Activated CD4-positive, alpha-beta T cell treated with anti-CD3 and anti-CD28 coated beads, Interleukin-2, amount 50 U/mL, for 16 hours (primary cell): ENCODE results near the gene SVBP.
A peak's percentile ranks its signal among the peaks of the same experiment; 100 is the strongest.

Source experiments
- DNase-seq: peaks from one replicate; pipeline ENCODE4 v3.0.0-alpha.2; 2020

Gene SVBP

GRCh38 chr1:42797979-42798378, 19.2 kb downstream of the SVBP start:
- no peak for DNase-seq

DNA sequence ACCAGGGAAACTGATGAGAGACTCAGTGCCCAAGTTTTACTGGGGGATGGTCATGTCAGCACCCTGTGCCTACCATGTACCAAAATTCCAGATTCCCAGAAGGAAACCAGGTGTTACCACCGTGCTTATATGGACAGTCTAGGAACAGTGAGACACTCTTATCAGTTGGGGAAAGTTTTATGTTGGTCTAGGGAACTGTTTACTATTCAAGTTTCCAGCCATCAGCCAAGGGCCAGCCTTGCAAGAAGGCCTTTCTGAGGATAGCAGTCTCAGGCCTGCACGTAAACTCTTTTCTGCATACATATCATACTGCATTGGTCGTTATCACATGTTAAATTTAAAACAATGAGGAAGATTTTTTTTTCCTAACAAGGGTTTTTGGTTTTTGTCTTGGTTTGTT, 19.8 kb downstream of the SVBP start:
- no peak for DNase-seq

DNA sequence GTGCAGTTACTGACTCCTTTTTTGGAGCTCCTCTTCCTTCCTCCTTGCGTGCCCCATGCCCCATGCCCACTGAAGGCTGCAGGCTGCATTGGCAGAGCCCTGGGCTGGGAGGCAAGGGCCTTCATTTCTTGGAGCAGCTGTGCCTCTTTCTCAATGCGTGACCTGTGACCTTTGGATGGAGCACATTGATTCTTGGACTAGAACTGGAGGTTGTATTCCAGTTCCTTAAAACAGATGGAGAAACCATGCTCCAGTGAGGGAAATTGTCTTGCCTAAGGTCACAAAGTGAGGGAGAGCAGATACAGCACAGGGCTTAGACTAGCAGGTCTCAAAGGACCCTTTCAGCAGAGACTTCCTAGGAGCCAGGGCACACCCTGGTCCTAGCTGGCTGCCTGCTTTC, 23.4 kb downstream of the SVBP start:
- DNase-seq, result no peak

DNA sequence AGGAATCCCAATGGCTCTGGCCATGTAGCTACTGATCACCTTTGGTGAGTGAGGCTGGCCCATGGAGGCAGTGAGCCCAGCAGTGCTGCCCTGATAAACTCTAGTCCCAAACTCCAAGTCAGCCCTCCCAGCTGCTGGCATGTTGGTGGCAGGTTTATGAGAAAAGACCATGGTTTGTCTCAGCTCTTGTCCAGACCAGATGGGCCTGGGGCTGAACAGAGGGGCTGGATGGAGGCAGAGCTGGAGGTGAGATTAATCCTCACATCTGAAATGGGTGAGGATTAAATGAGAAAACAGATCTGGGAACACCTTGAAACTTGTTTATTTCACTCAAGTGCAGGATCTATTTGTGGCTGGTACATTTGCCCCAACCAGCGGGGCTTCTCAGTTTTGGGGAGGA, 29.2 kb downstream of the SVBP start:
- DNase-seq, result no peak

DNA sequence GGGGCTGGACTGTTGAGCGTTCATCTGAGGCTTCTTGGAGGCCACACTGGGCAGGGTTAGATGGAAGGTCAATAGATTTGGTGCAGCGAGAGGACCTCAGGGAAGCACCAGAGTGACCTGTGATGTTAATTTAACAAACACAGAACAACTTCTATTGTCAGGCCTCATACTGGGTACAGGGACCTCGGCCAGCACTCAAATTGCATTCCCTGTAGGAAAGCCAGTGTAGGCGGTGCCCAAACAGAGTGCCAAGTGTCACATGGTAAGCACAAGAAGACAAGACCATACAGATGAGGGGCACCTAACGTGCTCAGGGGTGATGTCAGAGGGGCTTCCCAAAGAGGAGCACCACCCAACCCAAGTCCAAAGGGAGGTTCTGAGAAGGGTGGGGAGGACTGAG, 31.1 kb downstream of the SVBP start:
- no peak for DNase-seq

- peak; percentile 33 for DNase-seq
Measured at GRCh38 chr1:42784946-42785693, 32.1 kb downstream of the SVBP start, which contains the start of gene TMEM269. TMEM269 (plus strand) TSS chr1:42784991; CDS start chr1:42789894, 4,903 bp downstream.

GRCh38 chr1:42784547-42784945, 32.7 kb downstream of the SVBP start:
- no peak for DNase-seq

- no peak for DNase-seq
Measured at GRCh38 chr1:42783092-42783491, 34.1 kb downstream of the SVBP start.

DNA sequence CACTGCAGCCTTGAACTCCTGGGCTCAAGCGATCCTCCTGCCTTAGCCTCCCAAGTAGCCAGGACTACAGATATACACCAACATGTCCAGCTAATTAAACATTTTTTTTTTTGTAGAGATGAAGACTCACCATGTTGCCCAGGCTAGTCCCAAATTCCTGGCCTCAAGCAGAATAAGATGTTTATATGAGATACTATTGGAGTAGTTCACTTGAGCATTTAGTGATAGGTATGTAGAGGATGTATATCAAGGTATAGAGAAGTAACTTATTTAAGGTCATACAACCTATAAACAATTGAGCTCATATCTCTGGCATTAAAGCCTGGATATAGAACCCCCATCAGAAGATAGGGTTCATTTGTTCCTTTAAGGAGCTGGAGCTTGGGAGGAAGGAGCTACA, 37.0 kb downstream of the SVBP start:
- no peak for DNase-seq

GRCh38 chr1:42779725-42780124, 37.5 kb downstream of the SVBP start:
- DNase-seq, result peak; percentile 24

DNA sequence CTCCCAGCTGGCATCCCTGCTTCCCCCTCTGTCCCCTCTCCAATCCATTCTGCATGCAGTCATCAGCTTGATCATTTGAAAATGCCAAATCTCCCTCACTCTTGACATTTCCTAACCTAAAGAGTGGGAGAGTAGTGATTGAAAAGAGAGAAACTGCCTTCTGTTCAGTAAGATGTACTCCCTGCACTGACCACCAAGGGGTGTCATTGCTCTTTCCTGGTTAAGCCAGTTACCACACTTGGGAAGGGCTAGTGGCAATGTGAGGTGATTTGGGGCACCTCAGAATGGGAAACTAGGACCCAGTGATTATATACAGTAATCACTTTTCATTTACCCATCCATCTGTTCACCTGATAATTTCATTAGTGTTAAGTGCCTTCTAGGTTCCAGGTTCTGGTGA, 39.3 kb downstream of the SVBP start:
- DNase-seq, result peak; percentile 29

DNA sequence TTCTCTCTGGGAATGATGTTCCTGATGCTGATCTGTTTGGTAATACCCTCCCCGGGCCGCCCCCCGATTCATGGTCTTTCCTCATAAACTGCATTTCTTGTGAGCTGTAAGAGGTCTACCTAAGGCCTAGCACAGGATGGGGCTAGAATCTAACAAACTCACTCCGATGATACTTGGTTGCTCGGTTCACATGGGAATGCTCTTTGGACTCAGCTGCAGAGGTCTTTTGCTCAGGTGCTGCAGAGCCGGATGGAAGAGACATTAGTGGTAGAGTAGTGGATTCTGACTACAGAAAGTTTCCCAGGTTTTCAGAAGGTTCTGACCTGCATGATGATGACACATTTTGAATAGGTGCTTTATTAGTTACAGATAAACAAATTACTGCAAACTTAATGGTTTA, 40.7 kb downstream of the SVBP start:
- no peak for DNase-seq

DNA sequence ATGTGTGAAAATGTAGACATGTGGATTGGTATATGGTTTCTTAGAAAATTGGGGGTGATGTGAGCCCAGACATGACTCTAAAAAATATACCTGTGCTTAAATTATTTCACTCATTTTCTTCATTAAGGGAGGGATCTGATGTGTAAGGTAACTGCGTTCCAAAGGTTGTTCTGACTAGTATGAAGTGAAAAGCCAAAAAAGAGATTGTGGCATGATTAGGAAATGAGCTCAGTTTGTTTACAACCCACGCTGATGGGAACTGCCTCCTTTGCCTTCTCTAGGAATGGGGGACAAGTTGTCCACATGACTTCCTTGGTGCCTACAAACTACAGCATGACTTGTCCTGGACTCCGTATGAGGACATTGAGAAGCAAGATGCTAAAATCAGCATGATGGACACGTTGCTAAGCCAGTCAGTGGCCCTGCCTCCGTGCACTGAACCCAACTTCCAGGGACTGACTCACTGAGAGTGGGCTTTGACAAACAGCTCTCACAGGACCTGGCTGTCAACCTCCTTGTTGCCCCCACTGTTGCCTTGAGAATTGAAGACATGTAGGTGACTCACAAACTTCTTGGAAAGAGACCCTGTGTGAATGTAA, 42.2 kb downstream of the SVBP start:
- no peak for DNase-seq

GRCh38 chr1:42773420-42773819, 43.8 kb downstream of the SVBP start:
- peak; percentile 11 for DNase-seq

GRCh38 chr1:42769811-42770210, 47.4 kb downstream of the SVBP start:
- no peak for DNase-seq

DNA sequence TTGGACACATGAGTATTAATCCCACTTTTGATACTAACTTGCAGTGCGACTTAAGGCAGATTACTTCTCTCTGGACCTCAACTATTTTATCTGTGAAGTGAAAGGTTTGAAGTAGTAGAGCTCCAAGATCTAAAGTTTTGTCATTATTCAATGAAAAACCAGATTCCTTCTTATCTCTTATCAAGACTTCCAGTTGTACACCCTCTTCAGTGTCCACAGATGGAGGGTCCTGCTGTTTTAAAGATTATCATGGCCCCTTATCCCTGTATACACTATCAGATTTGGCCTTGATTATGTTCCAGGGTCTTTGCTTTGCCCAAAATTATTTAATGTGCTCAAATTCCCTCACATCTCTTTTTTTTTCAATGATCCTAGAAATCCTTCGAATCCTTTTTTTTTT, 49.0 kb downstream of the SVBP start:
- no peak for DNase-seq

DNA sequence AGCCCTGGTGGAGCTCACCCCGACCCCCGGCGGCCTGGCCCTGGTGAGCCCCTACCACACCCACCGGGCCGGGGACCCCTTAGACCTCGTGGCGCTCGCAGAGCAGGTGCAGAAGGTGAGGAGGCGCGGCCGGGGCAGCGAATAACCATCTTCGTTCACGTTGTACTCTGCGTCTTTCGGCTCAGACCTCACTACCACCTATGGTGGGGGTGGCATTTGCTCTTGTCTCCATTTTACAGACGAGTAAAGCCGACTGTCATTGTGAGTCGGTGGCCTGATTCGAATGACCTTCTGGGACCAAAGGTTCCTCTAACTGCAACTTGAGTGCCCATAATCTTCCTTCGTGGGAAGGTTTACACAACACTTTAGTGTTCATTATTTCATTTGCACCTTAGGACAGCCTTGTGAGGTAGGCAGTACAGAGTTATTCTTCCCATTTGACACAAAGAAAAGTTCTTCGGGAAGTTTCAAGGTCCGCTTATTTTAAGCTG, 49.6 kb downstream of the SVBP start:
- peak; percentile 35 for DNase-seq

GRCh38 chr1:42766741-42767509, 50.3 kb downstream of the SVBP start, which contains the start of the genes C1orf50 and P3H1:
C1orf50 (plus strand) TSS chr1:42767249; CDS start chr1:42767312, 63 bp downstream.
P3H1 (minus strand) TSS chr1:42767028; CDS start chr1:42766971, 57 bp downstream.
- peak; percentile 100 for DNase-seq

DNA sequence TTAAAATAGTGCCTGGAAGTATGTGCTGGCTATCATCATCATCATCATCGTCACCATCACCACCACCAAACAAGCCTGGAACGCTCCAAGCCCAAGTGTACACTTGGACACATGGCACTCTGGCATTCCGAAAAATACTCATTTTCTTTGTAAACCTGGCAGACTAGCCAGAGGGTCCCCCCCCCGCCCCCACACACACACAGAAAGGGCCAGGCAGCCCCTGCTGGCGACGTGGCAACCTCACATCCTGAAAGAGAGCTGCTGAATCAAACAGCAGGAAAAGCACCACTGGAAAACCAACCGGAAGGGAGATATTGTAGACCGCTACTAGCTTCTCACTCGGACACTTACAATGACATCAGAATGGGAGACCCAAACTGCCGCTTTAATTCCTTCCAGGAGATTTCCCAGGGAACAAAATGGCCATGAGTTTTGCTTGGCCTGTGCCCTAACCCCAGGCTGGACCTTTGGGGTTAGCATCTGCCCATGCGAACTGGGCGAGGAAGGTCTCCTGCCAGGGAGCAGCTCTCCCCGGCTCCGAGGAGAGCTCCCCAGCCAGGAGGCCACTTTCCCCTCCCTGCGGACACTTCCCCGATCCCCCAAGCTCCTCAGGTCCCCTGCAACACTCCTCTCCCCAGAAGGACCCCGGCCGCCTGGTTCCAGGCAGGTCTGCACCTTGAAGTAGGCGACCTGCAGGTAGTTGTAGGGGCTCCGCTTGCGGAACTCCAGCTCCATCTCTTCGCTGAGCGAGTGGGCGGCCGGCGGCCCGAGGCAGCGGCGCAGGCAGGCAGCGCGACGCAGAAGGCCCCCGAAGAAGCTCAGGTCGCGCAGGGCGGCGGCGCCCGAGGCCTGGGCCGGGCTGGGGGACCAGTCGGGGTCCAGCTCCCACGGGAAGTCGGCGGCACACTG, 51.1 kb downstream of the SVBP start:
- peak; percentile 36 for DNase-seq

GRCh38 chr1:42765269-42765668, 51.9 kb downstream of the SVBP start:
- DNase-seq, result no peak

DNA sequence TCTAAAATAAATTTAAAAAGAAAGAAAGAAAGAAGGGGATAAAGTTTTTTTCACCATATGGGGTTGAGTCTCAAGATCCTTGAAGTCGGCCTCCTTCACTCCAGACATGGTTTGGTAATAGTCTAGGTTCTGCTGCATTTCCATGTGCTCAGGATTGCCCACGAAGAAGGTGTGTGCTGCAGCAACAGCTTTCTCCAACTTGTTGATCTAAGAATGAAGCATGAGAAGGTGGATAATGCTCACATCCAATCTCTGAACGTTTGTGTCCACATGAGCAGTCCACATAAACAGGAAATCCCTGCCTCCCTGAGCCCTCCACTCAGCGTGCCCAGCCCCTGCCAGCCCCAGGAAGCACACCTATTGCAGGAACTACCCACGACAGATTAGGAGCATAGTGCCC, 54.9 kb downstream of the SVBP start:
- DNase-seq, result no peak

DNA sequence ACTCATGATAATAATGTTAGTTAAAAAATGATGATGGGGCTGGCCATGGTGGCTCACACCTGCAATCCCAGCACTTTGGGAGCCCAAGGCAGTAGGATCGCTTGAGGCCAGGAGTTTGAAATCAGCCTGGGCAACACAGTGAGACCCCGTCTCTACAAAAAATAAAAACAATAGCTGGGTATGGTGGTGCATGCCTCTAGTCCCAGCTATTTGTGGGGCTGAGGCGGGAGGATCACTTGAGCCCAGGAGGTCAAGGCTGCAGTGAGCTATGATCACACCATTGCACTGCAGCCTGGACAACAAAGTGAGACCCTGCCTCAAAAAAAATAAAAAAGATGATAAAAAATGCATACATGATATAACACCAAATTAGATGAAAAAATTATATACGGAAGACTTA, 55.6 kb downstream of the SVBP start:
- no peak for DNase-seq
